ENCODE results near the gene ST8SIA5. TPM values are rescaled to one million over a fixed set of nuclear protein-coding genes. Genes with fewer than 3 reads are reported as not detected.

Gene ST8SIA5
- total RNA-seq, 1 experiment from 2014 or later = not detected

GRCh38 chr18:46761059-46761769 is 4.4 kb upstream of the ST8SIA5 start:
- Histone ChIP-seq H3K4me1 (replicated peaks; ENCODE audit: insufficient read depth) (no peaks in the 10 kb centered on the region), H3K27ac (no peak overlapping the region), H3K4me2 (no peak overlapping the region), H3K27me3 (ENCODE audit: insufficient read depth, low read depth) (peaks cover 46% of the 10 kb centered on the region), H3K79me2 (ENCODE audit: low read depth) (no peaks in the 10 kb centered on the region), H3K4me3 (no peak overlapping the region), H3F3A (ENCODE audit: insufficient read depth, low read depth) (no peaks in the 10 kb centered on the region), H3K9me3 (ENCODE audit: insufficient read depth, low read depth) (no peaks in the 10 kb centered on the region), H4K20me1 (ENCODE audit: insufficient read depth) (no peaks in the 10 kb centered on the region), H3K36me3 (ENCODE audit: low read depth) (no peaks in the 10 kb centered on the region), H2AFZ (no peak overlapping the region), H3K9me2 (ENCODE audit: insufficient read depth) (no peaks in the 10 kb centered on the region)
- POLR2A ChIA-PET (ENCODE audit: unreplicated experiment) = no interaction called here
- no TSS peak for BruUV-seq (replicated peaks)
- intact Hi-C loops (cut with micrococcal nuclease; ENCODE audit: unreplicated experiment) = no loop called here
- DNase-seq = no peak
- CTCF ChIA-PET = no interaction called here
- no peak for TF ChIP-seq EZH2 (IDR thresholded peaks at IDR 0.05; ENCODE audit: low read depth)
- TF ChIP-seq CTCF (conservative IDR thresholded peaks at IDR 0.05) = no peak

- intact Hi-C loops (cut with micrococcal nuclease; ENCODE audit: unreplicated experiment) = no loop called here
- Histone ChIP-seq H3K27ac (no peak overlapping the region), H3K9me2 (ENCODE audit: insufficient read depth) (no peaks in the 10 kb centered on the region), H3K4me1 (replicated peaks; ENCODE audit: insufficient read depth) (no peaks in the 10 kb centered on the region), H4K20me1 (ENCODE audit: insufficient read depth) (no peaks in the 10 kb centered on the region), H3K4me3 (no peak overlapping the region), H3K36me3 (ENCODE audit: low read depth) (no peaks in the 10 kb centered on the region), H3F3A (ENCODE audit: insufficient read depth, low read depth) (no peaks in the 10 kb centered on the region), H3K9me3 (ENCODE audit: insufficient read depth, low read depth) (no peaks in the 10 kb centered on the region), H3K4me2 (no peak overlapping the region), H3K27me3 (ENCODE audit: insufficient read depth, low read depth) (peaks cover 42% of the 10 kb centered on the region), H3K79me2 (ENCODE audit: low read depth) (no peaks in the 10 kb centered on the region), H2AFZ (no peak overlapping the region)
- CTCF ChIA-PET = no interaction called here
- TF ChIP-seq EZH2 (IDR thresholded peaks at IDR 0.05; ENCODE audit: low read depth) (no peak), CTCF (conservative IDR thresholded peaks at IDR 0.05) (no peak)
- POLR2A ChIA-PET (ENCODE audit: unreplicated experiment) = no interaction called here
- DNase-seq = no peak
- BruUV-seq (replicated peaks) = no TSS peak
Observed at GRCh38 chr18:46759890-46760289, 3.0 kb upstream of the ST8SIA5 start.

- POLR2A ChIA-PET (ENCODE audit: unreplicated experiment) = no interaction called here
- Histone ChIP-seq H3K4me1 (replicated peaks; ENCODE audit: insufficient read depth) (no peaks in the 10 kb centered on the region), H3K36me3 (ENCODE audit: low read depth) (no peaks in the 10 kb centered on the region), H3K27ac (no peak overlapping the region), H3K79me2 (ENCODE audit: low read depth) (no peaks in the 10 kb centered on the region), H3K9me2 (ENCODE audit: insufficient read depth) (no peaks in the 10 kb centered on the region), H3K27me3 (ENCODE audit: insufficient read depth, low read depth) (peaks cover 39% of the 10 kb centered on the region), H3K4me3 (no peak overlapping the region), H4K20me1 (ENCODE audit: insufficient read depth) (no peaks in the 10 kb centered on the region), H2AFZ (no peak overlapping the region), H3K4me2 (no peak overlapping the region), H3K9me3 (ENCODE audit: insufficient read depth, low read depth) (no peaks in the 10 kb centered on the region), H3F3A (ENCODE audit: insufficient read depth, low read depth) (no peaks in the 10 kb centered on the region)
- intact Hi-C loops (cut with micrococcal nuclease; ENCODE audit: unreplicated experiment) = no loop called here
- CTCF ChIA-PET = no interaction called here
- TF ChIP-seq EZH2 (IDR thresholded peaks at IDR 0.05; ENCODE audit: low read depth) = no peak
- TF ChIP-seq CTCF (conservative IDR thresholded peaks at IDR 0.05) = no peak
- no TSS peak for BruUV-seq (replicated peaks)
- DNase-seq = peak in 1 of 2 experiments; percentile 18
Observed at GRCh38 chr18:46756025-46756558, 761 bp downstream of the ST8SIA5 start.

All from PC-9 (cell line).